Measurements from ENCODE around the gene OTOG.

DNA sequence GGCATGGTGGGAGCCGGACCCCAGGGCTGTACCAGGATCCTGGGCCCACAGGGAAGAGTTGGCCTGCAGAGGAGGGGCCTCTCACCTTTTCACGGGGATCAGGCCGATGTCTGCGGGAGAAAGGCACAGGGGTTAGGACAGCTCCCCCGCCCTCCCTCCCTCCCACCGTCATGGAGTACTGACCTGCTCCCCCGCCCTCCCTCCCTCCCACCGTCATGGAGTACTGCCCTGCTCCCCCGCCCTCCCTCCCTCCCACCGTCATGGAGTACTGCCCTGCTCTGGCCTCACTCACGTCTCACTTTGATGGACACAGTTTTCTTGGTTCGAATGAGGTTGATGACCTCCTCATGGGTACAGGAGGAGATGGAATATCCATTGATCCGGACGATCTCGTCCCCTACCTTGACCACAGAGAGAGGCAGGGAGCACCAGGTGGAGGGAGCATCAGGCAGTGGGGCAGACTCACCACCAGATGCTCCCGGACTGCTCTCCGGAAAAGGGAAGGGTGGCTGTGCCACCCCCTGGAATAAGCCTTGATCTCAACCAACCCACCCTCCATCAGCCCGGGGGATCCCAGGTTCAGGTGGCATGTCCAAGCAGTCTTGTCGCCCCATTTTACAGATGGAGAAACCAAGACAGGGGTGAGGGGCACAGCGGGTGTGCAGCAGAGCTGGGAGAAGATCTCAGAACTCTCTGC, 20.0 kb upstream of the OTOG start:
- TF ChIP-seq SUZ12 (IDR thresholded peaks at IDR 0.05) (no peak), CTBP1 (IDR thresholded peaks at IDR 0.05; ENCODE audit: borderline replicate concordance) (no peak)
- TF ChIP-seq, protein P1, sequence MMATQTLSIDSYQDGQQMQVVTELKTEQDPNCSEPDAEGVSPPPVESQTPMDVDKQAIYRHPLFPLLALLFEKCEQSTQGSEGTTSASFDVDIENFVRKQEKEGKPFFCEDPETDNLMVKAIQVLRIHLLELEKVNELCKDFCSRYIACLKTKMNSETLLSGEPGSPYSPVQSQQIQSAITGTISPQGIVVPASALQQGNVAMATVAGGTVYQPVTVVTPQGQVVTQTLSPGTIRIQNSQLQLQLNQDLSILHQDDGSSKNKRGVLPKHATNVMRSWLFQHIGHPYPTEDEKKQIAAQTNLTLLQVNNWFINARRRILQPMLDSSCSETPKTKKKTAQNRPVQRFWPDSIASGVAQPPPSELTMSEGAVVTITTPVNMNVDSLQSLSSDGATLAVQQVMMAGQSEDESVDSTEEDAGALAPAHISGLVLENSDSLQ (IDR thresholded peaks at IDR 0.05) = no peak

All from HEK293T (cell line).